HEK293 (cell line): ENCODE measurements around the gene PKP2.
A peak's percentile ranks its signal among the peaks of the same experiment; 100 is the strongest.

ENCODE experiments used
- CTCF ChIA-PET: fragments of 350-600 bp; formaldehyde crosslinking; extraction: SDS; loops from one replicate; lab custom pipeline; 2021; ENCODE audit warnings: antibody characterized with exemption; lab: Yijun Ruan, JAX
- POLR2A ChIA-PET: fragments of 300-600 bp; formaldehyde crosslinking; extraction: SDS; loops from one replicate; lab custom pipeline; 2020; ENCODE audit warnings: antibody characterized with exemption, inconsistent platforms; lab: Yijun Ruan, JAX
- H3K27ac ChIP-seq: fragments of 200-500 bp; sonication (Bioruptor generic); 2 replicates; pipeline ENCODE4 v1.5.1; 2014; ENCODE audit warnings: low read depth, low read length, control low read depth, inconsistent platforms; ENCODE audit errors: extremely low read depth
- H3K36me3 ChIP-seq, 2 experiments: fragments of 200-500 bp in 1 of 2; sonication (Bioruptor generic) in 1 of 2; 1 replicate in 1 of 2; 2 replicates in 1 of 2; pipeline ENCODE4 v1.5.1; 2014 to 2017; ENCODE audit warnings: inconsistent platforms in 2 of 2, low read length in 2 of 2; ENCODE audit not compliant: control insufficient read depth in 2 of 2, insufficient read depth in 1 of 2
- H3K4me1 ChIP-seq: fragments of 200-500 bp; sonication (Bioruptor generic); 2 replicates; pipeline ENCODE4 v1.5.1; 2014; ENCODE audit warnings: mild to moderate bottlenecking, low read length, inconsistent platforms; ENCODE audit not compliant: control insufficient read depth, insufficient read depth
- H3K4me3 ChIP-seq: 2 replicates; pipeline ENCODE4 v1.5.1; 2011; ENCODE audit warnings: low read depth, mild to moderate bottlenecking, control low read depth, low read length, moderate library complexity
- H3K9me3 ChIP-seq: fragments of 200-500 bp; sonication (Bioruptor generic); 2 replicates; pipeline ENCODE4 v1.5.1; 2014; ENCODE audit warnings: low read depth, low read length, inconsistent platforms; ENCODE audit not compliant: control insufficient read depth, insufficient read depth
- ELK4 ChIP-seq: IDR thresholded peaks from 2 replicates; pipeline ENCODE4 v1.6.1; 2011; ENCODE audit warnings: mild to moderate bottlenecking, low read depth, low read length, borderline replicate concordance
- PATZ1 ChIP-seq: fragments of 450-650 bp; formaldehyde crosslinking; IDR thresholded peaks from 2 replicates; pipeline ENCODE4 v1.5.1; 2016; ENCODE audit warnings: missing biosample characterization, missing genetic modification characterization
- SCRT1 ChIP-seq: fragments of 450-650 bp; formaldehyde crosslinking; IDR thresholded peaks from 2 replicates; pipeline ENCODE4 v1.5.1; 2016; ENCODE audit warnings: missing biosample characterization, missing genetic modification characterization, borderline replicate concordance
- SCRT2 ChIP-seq: fragments of 450-650 bp; formaldehyde crosslinking; IDR thresholded peaks from 2 replicates; pipeline ENCODE4 v1.5.1; 2016; ENCODE audit warnings: missing biosample characterization, missing genetic modification characterization
- ZBTB11 ChIP-seq: fragments of 450-650 bp; formaldehyde crosslinking; conservative IDR thresholded peaks from 2 replicates; pipeline ENCODE4 v1.5.1; 2016; ENCODE audit warnings: low read depth, missing biosample characterization, missing genetic modification characterization
- ZBTB8A ChIP-seq: fragments of 450-650 bp; formaldehyde crosslinking; IDR thresholded peaks from 2 replicates; pipeline ENCODE4 v1.5.1; 2016; ENCODE audit warnings: missing biosample characterization, missing genetic modification characterization
- ZNF211 ChIP-seq: fragments of 450-650 bp; formaldehyde crosslinking; IDR thresholded peaks from 2 replicates; pipeline ENCODE4 v1.5.1; 2016; ENCODE audit warnings: low read depth, missing biosample characterization, missing genetic modification characterization
- ZNF37A ChIP-seq: fragments of 450-650 bp; IDR thresholded peaks from 2 replicates; pipeline ENCODE4 v1.5.1; 2018; ENCODE audit warnings: missing biosample characterization, missing genetic modification characterization
- ZNF394 ChIP-seq: fragments of 450-650 bp; formaldehyde crosslinking; IDR thresholded peaks from 2 replicates; pipeline ENCODE4 v1.5.1; 2016; ENCODE audit warnings: missing biosample characterization, missing genetic modification characterization, mild to moderate bottlenecking, moderate library complexity, borderline replicate concordance
- ZNF416 ChIP-seq: fragments of 450-650 bp; formaldehyde crosslinking; IDR thresholded peaks from 2 replicates; pipeline ENCODE4 v1.5.1; 2016; ENCODE audit warnings: missing biosample characterization, missing genetic modification characterization
- ZNF433 ChIP-seq: fragments of 450-650 bp; formaldehyde crosslinking; IDR thresholded peaks from 2 replicates; pipeline ENCODE4 v1.5.1; 2016; ENCODE audit warnings: missing biosample characterization, missing genetic modification characterization, low read depth
- ZNF544 ChIP-seq: fragments of 450-650 bp; formaldehyde crosslinking; IDR thresholded peaks from 2 replicates; pipeline ENCODE4 v1.5.0; 2017; ENCODE audit warnings: missing biosample characterization, missing genetic modification characterization
- ZNF558 ChIP-seq: fragments of 450-650 bp; formaldehyde crosslinking; IDR thresholded peaks from 2 replicates; pipeline ENCODE4 v1.5.1; 2016; ENCODE audit warnings: missing biosample characterization, missing genetic modification characterization
- ZNF610 ChIP-seq: fragments of 450-650 bp; formaldehyde crosslinking; IDR thresholded peaks from 2 replicates; pipeline ENCODE4 v1.5.1; 2016; ENCODE audit warnings: missing biosample characterization, missing genetic modification characterization, borderline replicate concordance
- ZNF660 ChIP-seq: fragments of 450-650 bp; IDR thresholded peaks from 2 replicates; pipeline ENCODE4 v1.5.1; 2018; ENCODE audit warnings: missing biosample characterization, mild to moderate bottlenecking, missing genetic modification characterization
- ZNF747 ChIP-seq: fragments of 450-650 bp; formaldehyde crosslinking; IDR thresholded peaks from 2 replicates; pipeline ENCODE4 v1.5.1; 2016; ENCODE audit warnings: missing biosample characterization, missing genetic modification characterization
- ZNF843 ChIP-seq: fragments of 450-650 bp; formaldehyde crosslinking; IDR thresholded peaks from 2 replicates; pipeline ENCODE4 v1.5.1; 2016; ENCODE audit warnings: missing biosample characterization, missing genetic modification characterization
- TF ChIP-seq, protein P1 (sequence below): fragments of 450-650 bp; formaldehyde crosslinking; IDR thresholded peaks from 2 replicates; pipeline ENCODE4 v1.5.1; 2016; ENCODE audit warnings: missing biosample characterization, missing genetic modification characterization
- TF ChIP-seq, protein P2 (sequence below): fragments of 450-650 bp; formaldehyde crosslinking; IDR thresholded peaks from 2 replicates; pipeline ENCODE4 v1.5.1; 2017; ENCODE audit warnings: missing biosample characterization, missing genetic modification characterization

PKP2 gene

GRCh38 chr12:32761716-32762115, 134.9 kb downstream of the PKP2 start:
- no peaks in the 10 kb centered on the region for H3K9me3 ChIP-seq
- POLR2A ChIA-PET = no interaction called here

DNA sequence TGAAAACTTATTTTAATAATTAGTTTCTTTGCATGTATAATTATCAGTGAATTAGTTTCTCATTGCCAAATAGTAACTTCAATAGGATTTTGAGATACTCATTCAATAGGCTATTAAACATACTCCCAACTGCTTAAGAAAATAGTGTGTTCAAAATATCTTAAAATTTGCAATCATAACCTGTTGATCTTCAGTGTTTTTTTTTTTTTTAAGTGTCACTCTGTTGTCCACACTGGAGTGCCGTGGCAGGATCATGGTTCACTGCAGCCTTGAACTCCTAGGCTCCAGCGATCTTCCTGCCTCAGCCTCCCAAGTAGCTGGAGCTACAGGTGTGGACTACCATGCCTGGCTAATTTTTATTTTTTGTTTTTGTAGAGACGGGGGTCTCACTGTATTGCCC, 139.4 kb downstream of the PKP2 start:
- Histone ChIP-seq H3K36me3 (peaks cover 13 to 21% of the 10 kb centered on the region in 2 experiments), H3K27ac (no peak overlapping the region), H3K9me3 (no peaks in the 10 kb centered on the region), H3K4me3 (no peak overlapping the region), H3K4me1 (peaks cover 2% of the 10 kb centered on the region; the same call in 1 of the 2 replicates)
- CTCF ChIA-PET = interaction anchor here (0.6 to 4.2 kb wide), 8 partner anchors 14 to 1717 kb away, joined by 3 to 66 read pairs (median 6); partner anchors contain the start of gene ALG10
- TF ChIP-seq ZNF433 (tag by site-specific recombination) (no peak), ZNF416 (tag by site-specific recombination) (no peak), SCRT2 (tag by site-specific recombination) (peak; percentile 82), ZNF610 (no peak), ELK4 (no peak), ZBTB11 (no peak), SCRT1 (tag by site-specific recombination) (peak; percentile 64; the same call in 1 of the 2 replicates), ZNF544 (tag by site-specific recombination) (no peak), ZNF211 (no peak)
- TF ChIP-seq, protein P1, sequence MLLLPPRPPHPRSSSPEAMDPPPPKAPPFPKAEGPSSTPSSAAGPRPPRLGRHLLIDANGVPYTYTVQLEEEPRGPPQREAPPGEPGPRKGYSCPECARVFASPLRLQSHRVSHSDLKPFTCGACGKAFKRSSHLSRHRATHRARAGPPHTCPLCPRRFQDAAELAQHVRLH (tag by site-specific recombination) = no peak
- TF ChIP-seq, protein P2, sequence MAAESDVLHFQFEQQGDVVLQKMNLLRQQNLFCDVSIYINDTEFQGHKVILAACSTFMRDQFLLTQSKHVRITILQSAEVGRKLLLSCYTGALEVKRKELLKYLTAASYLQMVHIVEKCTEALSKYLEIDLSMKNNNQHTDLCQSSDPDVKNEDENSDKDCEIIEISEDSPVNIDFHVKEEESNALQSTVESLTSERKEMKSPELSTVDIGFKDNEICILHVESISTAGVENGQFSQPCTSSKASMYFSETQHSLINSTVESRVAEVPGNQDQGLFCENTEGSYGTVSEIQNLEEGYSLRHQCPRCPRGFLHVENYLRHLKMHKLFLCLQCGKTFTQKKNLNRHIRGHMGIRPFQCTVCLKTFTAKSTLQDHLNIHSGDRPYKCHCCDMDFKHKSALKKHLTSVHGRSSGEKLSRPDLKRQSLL (tag by site-specific recombination) = no peak
- POLR2A ChIA-PET = interaction anchor here (2.6 kb wide), 1 partner anchor 1265 kb away, joined by 19 read pairs; the partner anchor contains the start of gene ALG10

More at GRCh38 chr12:32761716-32762115, 134.9 kb downstream of the PKP2 start:
- H3K4me1 ChIP-seq = no peaks in the 10 kb centered on the region; the same call in 1 of the 2 replicates
- H3K36me3 ChIP-seq = no peaks in the 10 kb centered on the region
- no peak overlapping the region for H3K4me3 ChIP-seq
- no peak overlapping the region for H3K27ac ChIP-seq
- TF ChIP-seq ZNF660 (tag by site-specific recombination) (no peak), ZNF37A (tag by site-specific recombination) (no peak), ZNF394 (tag by site-specific recombination) (no peak), ZNF843 (tag by site-specific recombination) (no peak), ZBTB8A (tag by site-specific recombination) (no peak), ZNF747 (no peak), PATZ1 (no peak), ZNF558 (tag by site-specific recombination) (no peak)
- CTCF ChIA-PET = no interaction called here
